Activated CD4-positive, alpha-beta T cell treated with anti-CD3 and anti-CD28 coated beads, Interleukin-2, amount 10 ng/mL, durations not matched to agents 7 days and 5 days (primary cell): ENCODE data around the gene MTCH1. TPM values are rescaled to one million over a fixed set of nuclear protein-coding genes. Genes with fewer than 3 reads are reported as not detected.
"Not testable (repeated sequence)": the region's sequence is repeated elsewhere in the genome, so short reads cannot be mapped to it uniquely, and the experiment has no call there.

Source experiments
- CTCF ChIA-PET: fragments of 350-600 bp; sonication (Branson Sonifier 250); formaldehyde crosslinking; loops from one replicate; lab custom pipeline; 2021; ENCODE audit warnings: antibody characterized with exemption; lab: Charles Lee
- POLR2A ChIA-PET: fragments of 350-600 bp; sonication (Branson Sonifier 250); formaldehyde crosslinking; loops from one replicate; lab custom pipeline; 2021; ENCODE audit warnings: antibody characterized with exemption; lab: Charles Lee
- DNase-seq: peaks from one replicate; pipeline ENCODE4 v3.0.0-alpha.2; 2020
- H3K27ac Mint-ChIP-seq: one replicate; pipeline ENCODE4 v1.8.0; 2021; ENCODE audit warnings: mild to moderate bottlenecking, moderate library complexity, mixed read lengths
- H3K27me3 Mint-ChIP-seq: one replicate; pipeline ENCODE4 v1.8.0; 2021; ENCODE audit warnings: mixed read lengths
- H3K36me3 Mint-ChIP-seq: one replicate; pipeline ENCODE4 v1.8.0; 2021; ENCODE audit warnings: low read depth, mixed read lengths
- H3K4me1 Mint-ChIP-seq: one replicate; pipeline ENCODE4 v1.8.0; 2021; ENCODE audit warnings: mixed read lengths
- H3K4me3 Mint-ChIP-seq: one replicate; pipeline ENCODE4 v1.8.0; 2021; ENCODE audit warnings: mild to moderate bottlenecking, moderate library complexity, mixed read lengths
- H3K9me3 Mint-ChIP-seq: one replicate; pipeline ENCODE4 v1.8.0; 2021; ENCODE audit warnings: mixed read lengths
- total RNA-seq, 2 experiments: library from RNA; stranded (reverse); gene quantifications; one replicate each; pipeline ENCODE4 v1.2.3, GENCODE V29; 2021

MTCH1 gene
- total RNA-seq, 2 experiments from 2014 or later, result 94.7 to 107 TPM

DNA sequence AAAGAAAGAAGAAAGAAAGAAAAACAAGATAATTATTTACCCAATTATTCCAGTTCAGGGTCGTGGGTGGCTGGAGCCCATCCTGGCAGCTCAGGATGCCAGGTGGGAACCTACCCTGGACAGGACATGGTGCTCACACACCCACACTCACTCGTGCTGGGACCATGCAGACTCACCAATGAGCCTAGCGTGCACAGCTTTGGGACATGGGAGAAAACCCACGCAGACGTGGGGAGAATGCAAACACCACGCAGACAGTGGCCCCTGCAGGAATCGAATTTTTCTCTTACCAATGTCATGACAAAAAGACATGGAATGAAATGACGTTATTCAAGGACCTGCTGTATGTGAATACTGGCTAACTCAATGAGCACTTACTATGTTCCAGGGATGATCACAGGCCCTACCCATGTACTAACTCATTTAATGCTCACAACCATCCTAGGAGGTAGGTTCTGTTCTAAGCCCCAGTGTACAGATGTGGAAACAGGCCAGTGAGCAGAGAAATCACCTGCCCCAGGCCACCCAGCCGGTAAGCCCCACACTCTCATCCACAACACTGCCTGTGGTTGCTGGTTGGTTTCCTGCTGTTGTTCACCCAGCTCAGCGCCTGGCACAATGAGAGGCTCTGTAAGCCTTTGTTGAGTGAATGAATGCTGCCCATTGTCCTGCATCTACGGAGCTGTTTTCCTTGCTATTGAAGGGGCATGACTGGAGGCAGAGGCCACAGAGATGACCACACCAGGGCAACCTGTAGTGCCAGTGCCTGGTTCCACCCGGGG, 38.2 kb downstream of the MTCH1 start:
- H3K4me3 Mint-ChIP-seq, result peak overlapping the region; percentile 30
- H3K36me3 Mint-ChIP-seq, result no peaks in the 10 kb centered on the region
- no peaks in the 10 kb centered on the region for H3K9me3 Mint-ChIP-seq
- ChIA-PET CTCF (no interaction called here), POLR2A (no interaction called here)
- H3K27me3 Mint-ChIP-seq, result peaks cover 4% of the 10 kb centered on the region
- peak overlapping the region; percentile 84 for H3K27ac Mint-ChIP-seq
- DNase-seq, result peak; percentile 74
- peaks cover 47% of the 10 kb centered on the region for H3K4me1 Mint-ChIP-seq

DNA sequence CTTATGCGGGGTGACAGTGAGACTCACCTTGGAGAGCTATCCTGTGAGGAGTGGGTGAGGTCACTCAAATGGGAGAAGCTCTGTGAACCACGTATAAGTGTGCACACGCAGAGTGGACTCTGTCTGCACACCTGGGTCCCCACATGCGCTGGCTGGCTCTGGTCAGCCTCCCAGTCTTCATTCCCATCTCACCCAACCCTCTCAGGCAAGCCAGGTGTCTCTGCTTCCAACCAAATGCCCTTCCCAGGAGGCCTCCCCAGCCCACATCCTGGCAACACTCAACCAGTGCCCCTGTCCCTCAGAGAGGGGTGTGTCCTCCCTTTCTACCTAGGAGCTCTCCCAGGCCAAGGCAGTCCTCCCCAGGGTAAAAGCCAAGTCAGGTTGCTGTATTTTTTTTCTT, 39.5 kb downstream of the MTCH1 start:
- POLR2A ChIA-PET, result no interaction called here
- Mint-ChIP-seq H3K9me3 (no peaks in the 10 kb centered on the region), H3K27me3 (peaks cover 5% of the 10 kb centered on the region), H3K36me3 (no peaks in the 10 kb centered on the region), H3K4me1 (peaks cover 46% of the 10 kb centered on the region), H3K27ac (peak overlapping the region; percentile 38), H3K4me3 (no peak overlapping the region)
- DNase-seq, result no peak
- CTCF ChIA-PET, result no interaction called here

DNA sequence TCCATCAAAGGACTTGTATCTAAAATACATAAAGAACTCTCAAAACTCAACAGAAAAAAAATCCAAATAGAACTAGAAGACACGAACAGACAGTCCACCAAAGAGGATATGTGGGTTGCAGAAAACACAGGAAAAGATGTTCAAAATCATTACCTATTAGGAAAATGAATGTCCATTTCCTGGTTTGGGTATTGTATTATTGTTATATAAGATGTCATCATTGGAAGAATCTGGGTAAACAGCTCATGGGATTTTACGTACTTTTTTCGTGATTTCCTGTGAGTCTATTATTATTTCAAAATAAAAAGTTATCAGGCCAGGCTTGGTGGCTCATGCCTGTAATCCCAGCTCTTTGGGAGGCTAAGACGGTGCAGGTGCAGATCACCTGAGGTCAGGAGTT, 40.7 kb downstream of the MTCH1 start:
- Mint-ChIP-seq H3K27me3 (peaks cover 7% of the 10 kb centered on the region), H3K4me1 (peaks cover 43% of the 10 kb centered on the region), H3K9me3 (no peaks in the 10 kb centered on the region), H3K27ac (no peak overlapping the region), H3K36me3 (no peaks in the 10 kb centered on the region), H3K4me3 (no peak overlapping the region)
- CTCF ChIA-PET, result no interaction called here
- DNase-seq, result no peak
- POLR2A ChIA-PET, result no interaction called here

DNA sequence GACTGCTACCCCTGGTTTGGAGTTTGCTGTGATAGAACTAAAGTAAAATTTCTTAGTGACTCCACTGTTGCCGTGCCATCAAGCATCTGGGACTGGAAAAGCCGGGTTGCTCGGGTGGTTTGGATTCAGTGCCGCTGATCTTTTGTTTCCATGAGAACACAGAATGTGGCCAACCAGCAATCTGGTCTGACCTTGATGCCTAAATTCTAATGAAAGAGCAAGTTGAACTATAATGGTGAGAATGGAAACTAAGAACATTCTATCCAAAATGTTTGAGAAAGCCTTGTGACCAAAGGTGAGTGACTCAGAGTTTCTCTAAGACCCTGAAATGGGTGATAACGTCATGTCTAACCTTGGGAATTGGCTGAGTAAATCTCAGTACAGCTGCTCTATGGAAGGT, 41.3 kb downstream of the MTCH1 start:
- Mint-ChIP-seq H3K36me3 (no peaks in the 10 kb centered on the region), H3K27me3 (peaks cover 9% of the 10 kb centered on the region), H3K9me3 (no peaks in the 10 kb centered on the region), H3K4me3 (no peak overlapping the region), H3K4me1 (peaks cover 36% of the 10 kb centered on the region), H3K27ac (no peak overlapping the region)
- ChIA-PET CTCF (no interaction called here), POLR2A (no interaction called here)
- DNase-seq, result no peak

GRCh38 chr6:36942329-36942728, 43.7 kb downstream of the MTCH1 start:
- peaks cover 12% of the 10 kb centered on the region for H3K27me3 Mint-ChIP-seq
- DNase-seq, CTCF ChIA-PET, POLR2A ChIA-PET, H3K27ac Mint-ChIP-seq, H3K4me3 Mint-ChIP-seq, H3K9me3 Mint-ChIP-seq, H3K36me3 Mint-ChIP-seq: not testable (repeated sequence)
- H3K4me1 Mint-ChIP-seq, result peaks cover 15% of the 10 kb centered on the region

DNA sequence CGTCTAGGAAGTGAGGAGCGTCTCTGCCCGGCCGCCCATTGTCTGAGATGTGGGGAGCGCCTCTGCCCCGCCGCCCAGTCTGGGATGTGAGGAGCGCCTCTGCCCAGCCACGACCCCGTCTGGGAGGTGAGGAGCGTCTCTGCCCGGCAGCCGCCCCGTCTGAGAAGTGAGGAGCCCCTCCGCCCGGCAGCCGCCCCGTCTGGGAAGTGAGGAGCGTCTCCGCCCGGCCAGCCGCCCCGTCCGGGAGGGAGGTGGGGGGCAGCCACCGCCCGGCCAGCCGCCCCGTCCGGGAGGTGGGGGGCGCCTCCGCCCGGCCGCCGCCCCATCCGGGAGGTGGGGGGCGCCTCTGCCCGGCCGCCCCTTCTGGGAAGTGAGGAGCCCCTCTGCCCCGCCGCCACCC, 44.4 kb downstream of the MTCH1 start:
- peaks cover 12% of the 10 kb centered on the region for H3K27me3 Mint-ChIP-seq
- H3K4me1 Mint-ChIP-seq, H3K4me3 Mint-ChIP-seq, H3K9me3 Mint-ChIP-seq, POLR2A ChIA-PET, H3K36me3 Mint-ChIP-seq, H3K27ac Mint-ChIP-seq, DNase-seq, CTCF ChIA-PET: not testable (repeated sequence)

GRCh38 chr6:36940027-36940426, 46.0 kb downstream of the MTCH1 start:
- Mint-ChIP-seq H3K36me3 (no peaks in the 10 kb centered on the region), H3K27me3 (peaks cover 14% of the 10 kb centered on the region), H3K27ac (no peak overlapping the region), H3K9me3 (no peaks in the 10 kb centered on the region), H3K4me1 (peaks cover 15% of the 10 kb centered on the region), H3K4me3 (no peak overlapping the region)
- POLR2A ChIA-PET, result no interaction called here
- CTCF ChIA-PET, result interaction anchor here (0.6 to 1.2 kb wide), 2 partner anchors 16 to 54 kb away, joined by 3 read pairs; partner anchors contain the start of gene C6orf89
- no peak for DNase-seq

GRCh38 chr6:36939005-36939404, 47.0 kb downstream of the MTCH1 start:
- H3K36me3 Mint-ChIP-seq, H3K27ac Mint-ChIP-seq, POLR2A ChIA-PET, DNase-seq, H3K4me3 Mint-ChIP-seq, H3K9me3 Mint-ChIP-seq: not testable (repeated sequence)
- H3K4me1 Mint-ChIP-seq, result peaks cover 17% of the 10 kb centered on the region
- CTCF ChIA-PET, result interaction anchor here (0.6 to 1.1 kb wide), 2 partner anchors 18 to 71 kb away, joined by 3 to 4 read pairs; no protein-coding TSS in a partner anchor
- H3K27me3 Mint-ChIP-seq, result peaks cover 16% of the 10 kb centered on the region

- ChIA-PET CTCF (interaction anchor here (0.6 to 1.1 kb wide), 2 partner anchors 18 to 71 kb away, joined by 3 to 4 read pairs; no protein-coding TSS in a partner anchor), POLR2A (no interaction called here)
- H3K27me3 Mint-ChIP-seq, result peaks cover 16% of the 10 kb centered on the region
- no peaks in the 10 kb centered on the region for H3K36me3 Mint-ChIP-seq
- no peak overlapping the region for H3K4me3 Mint-ChIP-seq
- DNase-seq, result no peak
- H3K4me1 Mint-ChIP-seq, result peaks cover 20% of the 10 kb centered on the region
- H3K27ac Mint-ChIP-seq, result no peak overlapping the region
- H3K9me3 Mint-ChIP-seq, result no peaks in the 10 kb centered on the region
Measured at GRCh38 chr6:36938536-36938935, 47.5 kb downstream of the MTCH1 start.

DNA sequence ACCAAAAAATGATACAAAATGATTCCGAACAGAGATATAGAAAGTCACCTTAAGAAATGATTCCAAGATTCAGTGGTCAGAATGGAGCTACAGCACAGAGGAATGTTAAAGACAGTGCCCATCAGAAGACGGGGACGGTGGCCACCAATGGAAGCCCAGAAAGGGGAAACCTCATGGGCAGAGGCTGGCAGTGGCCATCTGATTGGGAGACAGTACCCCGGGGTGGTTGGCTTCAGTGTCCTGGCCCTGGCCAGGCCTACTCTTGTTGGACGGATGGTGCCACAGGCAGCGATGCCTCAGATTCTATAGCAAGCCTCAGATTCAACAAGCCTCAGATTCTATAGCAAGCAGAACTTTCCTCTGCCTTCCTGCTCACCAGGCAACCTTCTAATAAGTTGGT, 48.1 kb downstream of the MTCH1 start:
- H3K27me3 Mint-ChIP-seq, result peaks cover 12% of the 10 kb centered on the region
- no peak overlapping the region for H3K27ac Mint-ChIP-seq
- POLR2A ChIA-PET, result no interaction called here
- no peak overlapping the region for H3K4me3 Mint-ChIP-seq
- CTCF ChIA-PET, result interaction anchor here (0.7 to 1.6 kb wide), 3 partner anchors 16 to 273 kb away, joined by 3 to 6 read pairs (median 3); partner anchors contain the start of gene PI16
- peaks cover 19% of the 10 kb centered on the region for H3K4me1 Mint-ChIP-seq
- H3K36me3 Mint-ChIP-seq, result no peaks in the 10 kb centered on the region
- H3K9me3 Mint-ChIP-seq, result no peaks in the 10 kb centered on the region
- no peak for DNase-seq

DNA sequence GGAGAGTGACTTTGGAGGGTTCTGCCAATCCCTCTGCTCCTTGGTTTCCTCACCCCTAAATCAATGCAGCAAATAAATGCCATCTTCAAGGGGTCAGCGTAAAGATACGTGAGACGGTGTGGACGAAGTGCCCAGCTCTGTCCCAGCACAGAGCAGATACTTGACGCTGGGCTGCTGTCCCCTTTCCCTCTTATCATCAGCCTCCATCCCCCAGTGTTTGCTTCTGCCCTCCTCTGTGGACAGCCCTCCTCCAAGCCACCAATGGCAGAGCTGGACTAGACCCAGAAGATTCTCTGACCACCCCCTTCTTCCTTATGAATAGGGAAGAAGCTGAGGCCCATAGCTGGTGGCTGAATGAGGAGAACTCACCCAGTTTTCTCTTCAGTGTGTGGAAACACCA, 49.2 kb downstream of the MTCH1 start:
- CTCF ChIA-PET, result interaction anchor here (0.9 to 1.6 kb wide), 4 partner anchors 11 to 27 kb away, joined by 3 to 6 read pairs (median 4); partner anchors contain the start of gene PI16
- peaks cover 11% of the 10 kb centered on the region for H3K27me3 Mint-ChIP-seq
- H3K4me1 Mint-ChIP-seq, result peaks cover 21% of the 10 kb centered on the region
- POLR2A ChIA-PET, result no interaction called here
- H3K9me3 Mint-ChIP-seq, result no peaks in the 10 kb centered on the region
- DNase-seq, result no peak
- H3K27ac Mint-ChIP-seq, result no peak overlapping the region
- no peak overlapping the region for H3K4me3 Mint-ChIP-seq
- H3K36me3 Mint-ChIP-seq, result no peaks in the 10 kb centered on the region

DNA sequence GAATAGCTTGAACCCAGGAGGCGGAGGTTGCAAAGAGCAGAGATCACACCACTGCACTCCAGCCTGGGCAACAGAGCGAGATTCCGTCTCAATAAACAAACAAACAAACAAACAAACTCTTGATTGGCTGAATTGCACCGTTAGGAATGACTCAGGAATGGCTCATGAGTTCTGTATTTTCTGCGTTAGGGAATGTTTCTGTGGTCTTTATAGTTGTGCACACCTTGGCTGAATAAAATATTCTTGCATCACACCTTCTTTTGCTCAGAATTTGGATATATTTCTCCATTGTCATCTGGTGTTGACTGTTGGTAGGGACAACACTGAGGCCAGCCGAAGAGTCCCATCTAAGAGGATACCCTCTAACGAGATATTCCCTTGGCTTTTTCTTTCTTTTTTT, 51.1 kb downstream of the MTCH1 start:
- CTCF ChIA-PET, result interaction anchor here (1.6 kb wide), 1 partner anchor 83 kb away, joined by 3 read pairs; no protein-coding TSS in a partner anchor
- H3K36me3 Mint-ChIP-seq, result no peaks in the 10 kb centered on the region
- no peaks in the 10 kb centered on the region for H3K9me3 Mint-ChIP-seq
- H3K4me3 Mint-ChIP-seq, result no peak overlapping the region
- H3K27me3 Mint-ChIP-seq, result peaks cover 6% of the 10 kb centered on the region
- peaks cover 21% of the 10 kb centered on the region for H3K4me1 Mint-ChIP-seq
- POLR2A ChIA-PET, result no interaction called here
- no peak for DNase-seq
- H3K27ac Mint-ChIP-seq, result no peak overlapping the region

- Mint-ChIP-seq H3K4me3 (no peak overlapping the region), H3K9me3 (no peaks in the 10 kb centered on the region), H3K4me1 (peaks cover 21% of the 10 kb centered on the region), H3K27ac (no peak overlapping the region), H3K36me3 (no peaks in the 10 kb centered on the region), H3K27me3 (peaks cover 4% of the 10 kb centered on the region)
- DNase-seq, result no peak
- POLR2A ChIA-PET, result no interaction called here
- CTCF ChIA-PET, result interaction anchor here (0.7 kb wide), 1 partner anchor 586 kb away, joined by 3 read pairs; no protein-coding TSS in a partner anchor
Measured at GRCh38 chr6:36933519-36933918, 52.5 kb downstream of the MTCH1 start.
